ENCODE results near the gene WDFY2. TPM values are rescaled to one million over a fixed set of nuclear protein-coding genes. Genes with fewer than 3 reads are reported as not detected.

Gene WDFY2
- total RNA-seq, 1 experiment from 2014 or later, result 25.7 TPM

DNA sequence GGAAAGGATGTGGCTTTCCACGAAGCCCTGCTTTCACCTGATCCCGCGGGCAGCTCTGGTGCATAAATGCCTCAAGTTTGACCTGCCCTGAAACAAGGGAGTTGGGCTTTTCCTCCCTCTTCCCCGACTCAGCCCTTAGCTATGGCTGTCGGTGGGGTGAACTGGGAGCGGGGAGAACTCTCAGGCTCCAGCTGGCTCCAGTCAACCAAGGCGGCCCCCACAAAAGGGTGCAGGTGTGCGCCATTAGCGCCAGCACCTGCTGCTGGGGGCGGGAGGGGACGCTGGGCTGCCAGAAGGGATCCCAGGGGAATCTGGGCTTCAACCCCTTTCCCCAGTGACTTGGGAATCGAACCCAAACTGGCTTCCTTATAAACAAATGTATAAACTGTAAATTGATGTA is 226.8 kb downstream of the WDFY2 start:
- TF ChIP-seq ELF4 (CRISPR knock-in tag; IDR thresholded peaks at IDR 0.05; ENCODE audit: low read depth) (no peak), FOXK1 (CRISPR knock-in tag; IDR thresholded peaks at IDR 0.05) (no peak), ZBTB21 (CRISPR knock-in tag; IDR thresholded peaks at IDR 0.05; ENCODE audit: borderline replicate concordance) (no peak), JAZF1 (CRISPR knock-in tag; IDR thresholded peaks at IDR 0.05) (no peak)
- H3K27ac Mint-ChIP-seq, result no peak overlapping the region
- peaks cover 7% of the 10 kb centered on the region for H3K9me3 Mint-ChIP-seq
- no peaks in the 10 kb centered on the region for H3K27me3 Mint-ChIP-seq (ENCODE audit: low read depth)
- no peak for DNase-seq (ENCODE audit: low spot score)
- H3K36me3 Mint-ChIP-seq, result no peaks in the 10 kb centered on the region
- no peak overlapping the region for H3K4me3 Mint-ChIP-seq
- ChIA-PET POLR2A (no interaction called here), CTCF (interaction anchor here (1.7 kb wide), 1 partner anchor 34 kb away, joined by 4 read pairs; no protein-coding TSS in a partner anchor)
- H3K4me1 Mint-ChIP-seq, result peaks cover 7% of the 10 kb centered on the region
- ATAC-seq, result no peak

DNA sequence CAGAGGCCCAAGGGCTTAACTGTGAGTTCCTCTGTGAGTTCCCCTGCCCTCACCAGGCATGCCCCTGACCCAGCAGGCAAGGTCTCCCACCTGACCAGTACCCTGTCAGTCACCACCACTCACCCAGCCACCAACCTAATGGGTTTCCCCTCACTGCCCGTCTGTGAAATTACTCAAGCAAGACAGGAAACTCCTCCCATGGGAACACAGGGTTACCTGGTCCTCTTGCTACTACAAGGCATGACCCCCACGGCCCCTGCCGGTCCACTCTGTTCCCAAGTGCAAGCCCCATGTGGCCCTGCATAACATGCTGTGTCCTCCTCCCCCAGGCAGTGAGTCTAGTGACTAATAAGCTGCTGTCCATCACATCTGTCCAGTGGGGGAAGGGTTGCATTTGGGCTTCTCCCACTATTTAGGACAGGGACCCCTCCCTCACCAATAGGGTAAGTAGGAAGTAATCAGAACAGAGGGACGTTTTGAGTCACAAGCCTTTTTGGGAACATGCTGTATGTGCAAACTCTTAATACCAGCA is 227.7 kb downstream of the WDFY2 start:
- no peak overlapping the region for H3K4me3 Mint-ChIP-seq
- TF ChIP-seq, protein P1, sequence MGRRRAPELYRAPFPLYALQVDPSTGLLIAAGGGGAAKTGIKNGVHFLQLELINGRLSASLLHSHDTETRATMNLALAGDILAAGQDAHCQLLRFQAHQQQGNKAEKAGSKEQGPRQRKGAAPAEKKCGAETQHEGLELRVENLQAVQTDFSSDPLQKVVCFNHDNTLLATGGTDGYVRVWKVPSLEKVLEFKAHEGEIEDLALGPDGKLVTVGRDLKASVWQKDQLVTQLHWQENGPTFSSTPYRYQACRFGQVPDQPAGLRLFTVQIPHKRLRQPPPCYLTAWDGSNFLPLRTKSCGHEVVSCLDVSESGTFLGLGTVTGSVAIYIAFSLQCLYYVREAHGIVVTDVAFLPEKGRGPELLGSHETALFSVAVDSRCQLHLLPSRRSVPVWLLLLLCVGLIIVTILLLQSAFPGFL (CRISPR knock-in tag; IDR thresholded peaks at IDR 0.05; ENCODE audit: borderline replicate concordance), result no peak
- TF ChIP-seq, protein P2, sequence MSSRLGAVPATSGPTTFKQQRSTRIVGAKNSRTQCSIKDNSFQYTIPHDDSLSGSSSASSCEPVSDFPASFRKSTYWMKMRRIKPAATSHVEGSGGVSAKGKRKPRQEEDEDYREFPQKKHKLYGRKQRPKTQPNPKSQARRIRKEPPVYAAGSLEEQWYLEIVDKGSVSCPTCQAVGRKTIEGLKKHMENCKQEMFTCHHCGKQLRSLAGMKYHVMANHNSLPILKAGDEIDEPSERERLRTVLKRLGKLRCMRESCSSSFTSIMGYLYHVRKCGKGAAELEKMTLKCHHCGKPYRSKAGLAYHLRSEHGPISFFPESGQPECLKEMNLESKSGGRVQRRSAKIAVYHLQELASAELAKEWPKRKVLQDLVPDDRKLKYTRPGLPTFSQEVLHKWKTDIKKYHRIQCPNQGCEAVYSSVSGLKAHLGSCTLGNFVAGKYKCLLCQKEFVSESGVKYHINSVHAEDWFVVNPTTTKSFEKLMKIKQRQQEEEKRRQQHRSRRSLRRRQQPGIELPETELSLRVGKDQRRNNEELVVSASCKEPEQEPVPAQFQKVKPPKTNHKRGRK (CRISPR knock-in tag; IDR thresholded peaks at IDR 0.05; ENCODE audit: borderline replicate concordance), result no peak
- peaks cover 14% of the 10 kb centered on the region for H3K4me1 Mint-ChIP-seq
- no peaks in the 10 kb centered on the region for H3K36me3 Mint-ChIP-seq
- CTCF ChIA-PET, result interaction anchor here (1.3 kb wide), 1 partner anchor 23 kb away, joined by 3 read pairs; no protein-coding TSS in a partner anchor
- no peak overlapping the region for H3K27ac Mint-ChIP-seq
- POLR2A ChIA-PET, result no interaction called here
- H3K9me3 Mint-ChIP-seq, result peaks cover 7% of the 10 kb centered on the region
- DNase-seq (ENCODE audit: low spot score), result no peak
- no peaks in the 10 kb centered on the region; the same call in 1 of the 2 replicates for H3K27me3 Mint-ChIP-seq (ENCODE audit: low read depth)
- no peak for ATAC-seq

DNA sequence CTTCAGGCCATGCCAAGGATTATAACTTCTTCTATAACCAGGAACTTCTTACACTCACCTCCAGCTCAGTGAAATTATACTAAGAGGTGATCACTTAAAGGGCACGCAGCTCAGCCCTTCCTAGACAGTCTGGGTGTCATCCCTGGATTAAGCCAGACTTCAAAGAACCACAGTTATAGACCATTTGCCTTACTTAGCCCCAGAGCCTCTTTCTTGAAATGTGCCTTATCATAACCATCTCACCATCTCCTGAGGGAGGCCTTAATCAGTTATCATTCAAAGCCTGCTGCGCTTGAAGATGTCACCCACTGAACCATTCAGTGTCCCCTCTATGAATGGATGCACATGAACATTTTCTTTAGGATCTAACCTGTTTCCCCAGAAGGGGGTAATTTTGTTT is 229.8 kb downstream of the WDFY2 start:
- Mint-ChIP-seq H3K9me3 (peaks cover 3% of the 10 kb centered on the region; the same call in 1 of the 2 replicates), H3K36me3 (no peaks in the 10 kb centered on the region), H3K4me3 (no peak overlapping the region), H3K27me3 (ENCODE audit: low read depth) (no peaks in the 10 kb centered on the region; the same call in 1 of the 2 replicates), H3K4me1 (peaks cover 31% of the 10 kb centered on the region), H3K27ac (no peak overlapping the region)
- TF ChIP-seq, protein P3, sequence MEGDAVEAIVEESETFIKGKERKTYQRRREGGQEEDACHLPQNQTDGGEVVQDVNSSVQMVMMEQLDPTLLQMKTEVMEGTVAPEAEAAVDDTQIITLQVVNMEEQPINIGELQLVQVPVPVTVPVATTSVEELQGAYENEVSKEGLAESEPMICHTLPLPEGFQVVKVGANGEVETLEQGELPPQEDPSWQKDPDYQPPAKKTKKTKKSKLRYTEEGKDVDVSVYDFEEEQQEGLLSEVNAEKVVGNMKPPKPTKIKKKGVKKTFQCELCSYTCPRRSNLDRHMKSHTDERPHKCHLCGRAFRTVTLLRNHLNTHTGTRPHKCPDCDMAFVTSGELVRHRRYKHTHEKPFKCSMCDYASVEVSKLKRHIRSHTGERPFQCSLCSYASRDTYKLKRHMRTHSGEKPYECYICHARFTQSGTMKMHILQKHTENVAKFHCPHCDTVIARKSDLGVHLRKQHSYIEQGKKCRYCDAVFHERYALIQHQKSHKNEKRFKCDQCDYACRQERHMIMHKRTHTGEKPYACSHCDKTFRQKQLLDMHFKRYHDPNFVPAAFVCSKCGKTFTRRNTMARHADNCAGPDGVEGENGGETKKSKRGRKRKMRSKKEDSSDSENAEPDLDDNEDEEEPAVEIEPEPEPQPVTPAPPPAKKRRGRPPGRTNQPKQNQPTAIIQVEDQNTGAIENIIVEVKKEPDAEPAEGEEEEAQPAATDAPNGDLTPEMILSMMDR (IDR thresholded peaks at IDR 0.05), result no peak
- TF ChIP-seq ETV6 (CRISPR knock-in tag; IDR thresholded peaks at IDR 0.05) (no peak), ZNF232 (CRISPR knock-in tag; IDR thresholded peaks at IDR 0.05) (no peak), FOXJ3 (CRISPR knock-in tag; IDR thresholded peaks at IDR 0.05; ENCODE audit: borderline replicate concordance) (no peak)
- TF ChIP-seq, protein P4, sequence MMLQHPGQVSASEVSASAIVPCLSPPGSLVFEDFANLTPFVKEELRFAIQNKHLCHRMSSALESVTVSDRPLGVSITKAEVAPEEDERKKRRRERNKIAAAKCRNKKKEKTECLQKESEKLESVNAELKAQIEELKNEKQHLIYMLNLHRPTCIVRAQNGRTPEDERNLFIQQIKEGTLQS (CRISPR knock-in tag; conservative IDR thresholded peaks at IDR 0.05), result no peak
- TF ChIP-seq, protein P5, sequence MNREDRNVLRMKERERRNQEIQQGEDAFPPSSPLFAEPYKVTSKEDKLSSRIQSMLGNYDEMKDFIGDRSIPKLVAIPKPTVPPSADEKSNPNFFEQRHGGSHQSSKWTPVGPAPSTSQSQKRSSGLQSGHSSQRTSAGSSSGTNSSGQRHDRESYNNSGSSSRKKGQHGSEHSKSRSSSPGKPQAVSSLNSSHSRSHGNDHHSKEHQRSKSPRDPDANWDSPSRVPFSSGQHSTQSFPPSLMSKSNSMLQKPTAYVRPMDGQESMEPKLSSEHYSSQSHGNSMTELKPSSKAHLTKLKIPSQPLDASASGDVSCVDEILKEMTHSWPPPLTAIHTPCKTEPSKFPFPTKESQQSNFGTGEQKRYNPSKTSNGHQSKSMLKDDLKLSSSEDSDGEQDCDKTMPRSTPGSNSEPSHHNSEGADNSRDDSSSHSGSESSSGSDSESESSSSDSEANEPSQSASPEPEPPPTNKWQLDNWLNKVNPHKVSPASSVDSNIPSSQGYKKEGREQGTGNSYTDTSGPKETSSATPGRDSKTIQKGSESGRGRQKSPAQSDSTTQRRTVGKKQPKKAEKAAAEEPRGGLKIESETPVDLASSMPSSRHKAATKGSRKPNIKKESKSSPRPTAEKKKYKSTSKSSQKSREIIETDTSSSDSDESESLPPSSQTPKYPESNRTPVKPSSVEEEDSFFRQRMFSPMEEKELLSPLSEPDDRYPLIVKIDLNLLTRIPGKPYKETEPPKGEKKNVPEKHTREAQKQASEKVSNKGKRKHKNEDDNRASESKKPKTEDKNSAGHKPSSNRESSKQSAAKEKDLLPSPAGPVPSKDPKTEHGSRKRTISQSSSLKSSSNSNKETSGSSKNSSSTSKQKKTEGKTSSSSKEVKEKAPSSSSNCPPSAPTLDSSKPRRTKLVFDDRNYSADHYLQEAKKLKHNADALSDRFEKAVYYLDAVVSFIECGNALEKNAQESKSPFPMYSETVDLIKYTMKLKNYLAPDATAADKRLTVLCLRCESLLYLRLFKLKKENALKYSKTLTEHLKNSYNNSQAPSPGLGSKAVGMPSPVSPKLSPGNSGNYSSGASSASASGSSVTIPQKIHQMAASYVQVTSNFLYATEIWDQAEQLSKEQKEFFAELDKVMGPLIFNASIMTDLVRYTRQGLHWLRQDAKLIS (CRISPR knock-in tag; IDR thresholded peaks at IDR 0.05; ENCODE audit: borderline replicate concordance), result no peak
- POLR2A ChIA-PET, result no interaction called here
- CTCF ChIA-PET, result interaction anchor here (0.8 to 3.0 kb wide), 6 partner anchors 20 to 372 kb away, joined by 3 to 33 read pairs (median 4); partner anchors contain the start of gene ALG11
- DNase-seq (ENCODE audit: low spot score) (no peak), ATAC-seq (no peak)

Data from WTC11 (cell line).